GM21737 (cell line): ENCODE results near the gene SIRT7.

Source experiments
- ATAC-seq: cut with Tn5 transposase; IDR thresholded peaks from one replicate; pipeline ENCODE4 v1.9.1; 2021; ENCODE audit warnings: mild to moderate bottlenecking, moderate library complexity; ENCODE audit not compliant: unreplicated experiment

SIRT7 gene

DNA sequence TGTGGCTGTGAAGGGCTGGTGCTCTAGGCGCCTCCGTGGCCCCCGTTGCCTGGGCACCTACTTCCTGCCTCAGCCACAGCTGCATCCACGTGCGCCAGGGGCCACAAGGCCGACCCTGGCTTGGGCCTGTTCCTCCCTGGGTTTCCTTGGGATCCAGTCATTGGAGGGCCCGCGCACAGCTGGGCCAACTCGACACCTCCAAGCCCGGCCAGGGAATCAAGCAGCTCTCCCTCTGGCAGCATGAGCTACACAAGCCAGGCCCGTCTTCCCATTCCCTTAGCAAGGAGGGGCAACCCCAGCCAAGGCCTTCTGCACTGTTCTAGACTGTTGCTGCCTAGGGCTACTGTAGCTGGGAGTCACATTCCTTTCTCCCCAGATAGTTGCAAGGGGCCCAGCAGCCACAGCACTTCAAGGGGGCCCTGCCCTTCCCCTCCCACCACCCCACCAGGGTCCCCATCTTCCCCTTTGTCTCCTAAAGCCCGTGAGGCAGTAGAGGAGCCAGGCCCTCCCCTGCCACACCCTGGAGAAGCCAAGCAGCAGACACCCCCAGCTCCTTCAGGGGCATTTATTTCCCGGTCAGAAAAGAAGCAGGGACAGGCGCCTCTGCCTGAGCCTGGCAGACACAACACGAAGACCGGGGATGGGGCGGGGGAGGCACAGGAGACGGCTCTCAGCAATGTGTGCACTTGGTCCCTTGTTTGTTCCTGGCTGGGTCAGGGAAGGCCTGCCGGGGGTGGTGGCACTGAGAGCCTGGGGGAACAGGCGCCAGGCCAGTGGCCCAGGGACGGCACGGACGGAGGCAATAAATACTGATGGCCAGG, 50.6 kb downstream of the SIRT7 start:
- no peak for ATAC-seq

- no peak for ATAC-seq
Observed at GRCh38 chr17:81866440-81867169, 51.4 kb downstream of the SIRT7 start.

GRCh38 chr17:81865733-81866439, 52.1 kb downstream of the SIRT7 start:
- no peak for ATAC-seq

GRCh38 chr17:81865358-81865732, 52.6 kb downstream of the SIRT7 start:
- no peak for ATAC-seq

DNA sequence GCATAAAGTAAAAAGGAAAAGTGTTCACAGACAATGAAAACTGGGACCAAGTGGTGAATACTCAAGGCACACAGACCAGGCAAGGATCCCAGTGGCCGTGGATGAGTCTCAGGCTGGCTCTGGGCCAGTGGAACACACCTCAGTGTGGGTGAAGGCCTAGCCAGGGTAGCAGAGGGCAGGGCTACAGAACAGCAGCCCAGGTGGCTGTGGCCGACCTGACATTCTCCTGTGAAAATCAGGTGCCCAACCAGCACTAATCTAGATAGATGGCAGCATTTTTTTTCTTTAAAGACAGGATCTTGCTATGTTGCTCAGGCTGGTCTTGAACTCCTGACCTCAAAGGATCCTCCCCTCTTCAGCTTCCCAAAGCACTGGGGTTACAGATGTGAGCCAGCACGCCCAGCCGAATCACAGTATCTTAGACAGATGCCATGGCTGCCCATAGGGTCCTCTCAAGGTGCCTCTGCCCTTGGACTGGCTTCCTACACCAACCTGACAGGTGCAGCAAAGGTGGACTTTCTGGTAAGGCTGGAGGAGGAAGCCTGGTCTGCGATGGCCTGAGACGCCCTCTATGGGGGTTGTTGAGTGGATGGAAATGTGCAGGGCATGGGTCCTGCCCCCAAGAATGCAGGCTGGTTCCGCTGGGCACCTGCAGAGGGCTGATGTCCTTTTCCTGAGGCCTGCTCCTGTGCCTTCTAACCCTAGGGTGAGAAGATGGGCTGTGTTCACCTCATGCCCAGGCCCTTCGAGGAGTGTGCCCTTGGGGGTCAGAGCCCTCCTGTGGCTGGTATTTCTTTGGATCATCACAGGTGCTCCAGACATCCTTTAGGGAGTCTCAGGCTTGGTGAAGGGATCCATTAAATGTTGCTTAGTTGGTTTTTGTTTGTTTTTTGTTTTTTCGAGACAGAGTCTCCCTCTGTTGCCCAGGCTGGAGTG, 53.9 kb downstream of the SIRT7 start:
- no peak for ATAC-seq

DNA sequence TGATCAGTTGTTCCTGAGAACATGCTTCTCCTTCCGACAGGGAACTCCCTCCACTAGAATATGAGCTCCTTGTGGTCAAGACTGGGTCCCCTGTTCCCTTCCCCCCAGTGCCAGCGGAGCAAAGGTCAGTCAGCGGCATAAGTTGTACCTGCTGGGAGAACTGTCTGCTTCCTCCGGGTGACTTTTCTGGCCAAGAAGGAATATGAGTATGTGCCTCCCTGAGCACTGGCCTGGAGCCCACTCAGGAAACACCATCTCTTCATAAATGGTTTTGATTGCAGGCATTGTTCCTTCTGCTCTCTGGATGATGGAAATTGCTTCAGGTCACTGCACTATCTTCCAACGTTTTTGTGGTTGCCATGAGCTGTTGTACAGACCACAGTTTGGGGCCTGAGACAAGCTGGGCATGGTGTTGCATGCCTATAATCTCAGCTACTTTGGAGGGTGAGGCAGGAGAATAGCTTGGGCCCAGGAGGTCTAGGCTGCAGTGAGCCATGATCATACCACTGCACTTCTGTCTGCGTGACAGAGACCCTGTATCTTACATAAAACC, 54.8 kb downstream of the SIRT7 start:
- no peak for ATAC-seq
